Esophagus squamous epithelium (tissue), 5 donors: ENCODE data around the gene ATP6V1E1. TPM values are rescaled to one million over a fixed set of nuclear protein-coding genes. Genes with fewer than 3 reads are reported as not detected.

Experiments used
- DNase-seq: peaks from one replicate; lab custom pipeline; 2025; lab: John Stamatoyannopoulos, UW
- H3K27ac ChIP-seq, 4 donors: fragments of 200-600 bp; sonication (generic); one replicate each; pipeline ENCODE4 v1.5.1; 2016 to 2019; ENCODE audit warnings: mild to moderate bottlenecking in 1 of 4
- H3K27me3 ChIP-seq, 4 donors: fragments of 200-600 bp; sonication (generic); 1 replicate in 3 of 4; 2 replicates in 1 of 4; pipeline versions ENCODE4 v1.5.1 to v1.6.0; 2017 to 2021; ENCODE audit warnings: antibody characterized with exemption in 1 of 4
- H3K36me3 ChIP-seq, 3 donors: fragments of 200-600 bp; sonication (generic); one replicate each; pipeline ENCODE4 v1.5.1; 2016 to 2019
- H3K4me1 ChIP-seq, 3 donors: fragments of 200-600 bp; sonication (generic); one replicate each; pipeline ENCODE4 v1.5.1; 2017 to 2019
- H3K4me3 ChIP-seq, 4 donors: fragments of 200-600 bp; sonication (generic); 1 replicate in 3 of 4; 2 replicates in 1 of 4; pipeline ENCODE4 v1.5.1; 2016 to 2019; ENCODE audit warnings: mild to moderate bottlenecking in 2 of 4, moderate library complexity in 1 of 4
- H3K9me3 ChIP-seq, 3 donors: fragments of 200-600 bp; sonication (generic); one replicate each; pipeline ENCODE4 v1.5.1; 2016 to 2019
- POLR2A ChIP-seq, 4 donors: fragments of 450-650 bp; IDR thresholded peaks; one replicate each; pipeline ENCODE4 v1.6.1; 2017; ENCODE audit warnings: antibody characterized with exemption in 4 of 4, mild to moderate bottlenecking in 4 of 4, moderate library complexity in 3 of 4
- WGBS, 2 donors: methylation state at CpG; one replicate each; pipeline ENCODE4 v1.1.5; 2018; 5-methylcytosine and 5-hydroxymethylcytosine counted together
- intact Hi-C: fragments of 100-400 bp; cut with DNase I; formaldehyde crosslinking; loops from one replicate; pipeline ENCODE4 v1.15.0; 2022
- total RNA-seq, 4 donors: library from RNA; depleted of rRNA; stranded (reverse); fragments of >200 nt; gene quantifications; one replicate each; pipeline ENCODE4 v1.1.0, GENCODE V29; 2016
- TF ChIP-seq, protein P1 (sequence below), 6 experiments: fragments of 450-650 bp in 4 of 6; fragments of 200-600 bp in 2 of 6; sonication (generic) in 2 of 6; IDR thresholded peaks; one replicate each; pipeline ENCODE4 v1.5.1; 2016 to 2019; ENCODE audit warnings: antibody characterized with exemption in 6 of 6, mild to moderate bottlenecking in 4 of 6, moderate library complexity in 4 of 6
- donor health status: DM: yes; HTN: yes; CAD: no.

ATP6V1E1 gene
- total RNA-seq, 4 donors from 2014 or later: 80.9 to 123 (median 99.6) TPM

DNA sequence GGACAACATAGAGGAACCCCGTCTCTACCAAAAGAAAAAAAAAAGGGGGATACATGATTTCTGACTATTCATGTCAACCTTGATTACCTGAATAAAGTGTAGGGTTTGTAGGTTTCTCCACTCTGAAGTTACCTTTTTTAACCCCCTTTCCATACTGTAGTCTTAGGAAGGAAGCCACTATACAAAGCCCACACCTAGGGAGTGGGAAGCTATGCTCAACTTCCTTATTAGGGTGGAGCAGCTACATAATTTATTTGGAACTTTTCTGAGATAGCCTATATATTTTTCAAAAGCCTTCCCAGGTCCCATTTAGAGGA, 582 bp upstream of the ATP6V1E1 start:
- H3K4me3 ChIP-seq: peak overlapping the region; percentile 66 to 96 (median 94)
- H3K9me3 ChIP-seq: no peaks in the 10 kb centered on the region
- DNase-seq: no peak
- peak overlapping the region; percentile 88 to 98 (median 96) for H3K27ac ChIP-seq
- no peaks in the 10 kb centered on the region for H3K27me3 ChIP-seq
- TF ChIP-seq, protein P1, sequence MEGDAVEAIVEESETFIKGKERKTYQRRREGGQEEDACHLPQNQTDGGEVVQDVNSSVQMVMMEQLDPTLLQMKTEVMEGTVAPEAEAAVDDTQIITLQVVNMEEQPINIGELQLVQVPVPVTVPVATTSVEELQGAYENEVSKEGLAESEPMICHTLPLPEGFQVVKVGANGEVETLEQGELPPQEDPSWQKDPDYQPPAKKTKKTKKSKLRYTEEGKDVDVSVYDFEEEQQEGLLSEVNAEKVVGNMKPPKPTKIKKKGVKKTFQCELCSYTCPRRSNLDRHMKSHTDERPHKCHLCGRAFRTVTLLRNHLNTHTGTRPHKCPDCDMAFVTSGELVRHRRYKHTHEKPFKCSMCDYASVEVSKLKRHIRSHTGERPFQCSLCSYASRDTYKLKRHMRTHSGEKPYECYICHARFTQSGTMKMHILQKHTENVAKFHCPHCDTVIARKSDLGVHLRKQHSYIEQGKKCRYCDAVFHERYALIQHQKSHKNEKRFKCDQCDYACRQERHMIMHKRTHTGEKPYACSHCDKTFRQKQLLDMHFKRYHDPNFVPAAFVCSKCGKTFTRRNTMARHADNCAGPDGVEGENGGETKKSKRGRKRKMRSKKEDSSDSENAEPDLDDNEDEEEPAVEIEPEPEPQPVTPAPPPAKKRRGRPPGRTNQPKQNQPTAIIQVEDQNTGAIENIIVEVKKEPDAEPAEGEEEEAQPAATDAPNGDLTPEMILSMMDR (IDR thresholded peaks at IDR 0.05): no peak
- TF ChIP-seq POLR2A (IDR thresholded peaks at IDR 0.05): no peak
- H3K4me1 ChIP-seq: peaks cover 10 to 76% (median 13%) of the 10 kb centered on the region in 3 donors
- 0% methylated on average over 1 of the region's 1 CpG for WGBS, 2 donors
- intact Hi-C loops: loop anchor here (10.0 kb wide), 2 partner anchors 54 to 454 kb away; no protein-coding TSS in a partner anchor
- H3K36me3 ChIP-seq: peaks cover 0 to 17% (median 2%) of the 10 kb centered on the region in 3 donors

GRCh38 chr22:17627961-17628405, 566 bp downstream of the ATP6V1E1 start:
- no peak for TF ChIP-seq POLR2A (IDR thresholded peaks at IDR 0.05)
- TF ChIP-seq, protein P1 (IDR thresholded peaks at IDR 0.05): no peak
- Histone ChIP-seq H3K27ac (peak overlapping the region; percentile 88 to 98 (median 96)), H3K27me3 (no peaks in the 10 kb centered on the region), H3K9me3 (no peaks in the 10 kb centered on the region), H3K4me3 (peak overlapping the region; percentile 66 to 96 (median 94)), H3K4me1 (peaks cover 10 to 68% (median 13%) of the 10 kb centered on the region in 3 donors), H3K36me3 (peaks cover 0 to 28% (median 2%) of the 10 kb centered on the region in 3 donors)
- intact Hi-C loops: loop anchor here (10.0 kb wide), 2 partner anchors 53 to 453 kb away; no protein-coding TSS in a partner anchor
- 8% methylated on average over 14 to 23 of the region's 24 CpGs for WGBS, 2 donors
- no peak for DNase-seq

DNA sequence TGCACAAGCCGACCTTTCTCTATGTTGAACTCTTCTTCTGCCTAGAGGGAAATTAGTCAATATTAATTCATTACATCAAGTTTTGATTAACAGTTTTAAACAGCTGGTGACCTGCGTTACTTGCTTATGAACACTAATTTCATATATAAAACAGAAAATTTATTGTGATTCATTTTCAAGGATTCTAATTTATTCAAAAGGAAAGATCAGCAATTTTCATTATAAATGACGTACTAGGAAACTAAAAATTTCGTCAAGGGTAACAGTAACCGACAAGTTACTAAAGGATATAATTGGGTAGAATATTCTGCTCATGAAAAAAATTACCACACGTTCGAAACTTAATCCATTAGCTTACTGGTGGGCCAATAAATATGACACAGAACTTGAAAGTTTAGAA, 15.3 kb downstream of the ATP6V1E1 start:
- TF ChIP-seq POLR2A (IDR thresholded peaks at IDR 0.05): no peak
- TF ChIP-seq, protein P1 (IDR thresholded peaks at IDR 0.05): no peak
- Histone ChIP-seq H3K27ac (no peak overlapping the region), H3K36me3 (peaks cover 0 to 94% (median 21%) of the 10 kb centered on the region in 3 donors), H3K4me1 (no peaks in the 10 kb centered on the region), H3K27me3 (no peaks in the 10 kb centered on the region), H3K9me3 (no peaks in the 10 kb centered on the region), H3K4me3 (no peak overlapping the region)
- DNase-seq: no peak
- 90 to 93% methylated on average over 7 of the region's 7 CpGs for WGBS, 2 donors
- intact Hi-C loops: no loop called here

DNA sequence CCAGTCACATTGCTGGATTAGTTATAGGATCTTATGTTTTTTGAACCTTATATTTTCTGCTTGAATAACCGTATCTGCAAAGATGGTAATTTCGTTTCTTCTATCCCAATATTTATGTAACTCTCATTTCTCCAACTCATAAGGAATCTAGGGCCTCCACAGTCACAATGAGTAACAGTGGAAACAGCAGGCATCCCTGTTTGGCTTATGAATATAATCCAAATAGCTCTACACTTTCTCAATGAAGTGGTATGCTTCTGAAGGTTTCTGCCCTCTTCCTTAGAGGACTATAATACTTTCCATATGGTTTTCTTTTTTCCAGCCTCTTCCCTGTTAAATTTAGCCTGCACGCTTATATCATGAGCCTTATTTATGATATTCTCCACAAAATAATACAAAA, 16.5 kb downstream of the ATP6V1E1 start:
- no peak overlapping the region for H3K27ac ChIP-seq
- no peaks in the 10 kb centered on the region for H3K4me1 ChIP-seq
- 86 to 94% methylated on average over 3 of the region's 3 CpGs for whole genome bisulfite sequencing, 2 donors
- peaks cover 0 to 94% (median 28%) of the 10 kb centered on the region in 3 donors for H3K36me3 ChIP-seq
- no peaks in the 10 kb centered on the region for H3K9me3 ChIP-seq
- no peak for DNase-seq
- intact Hi-C loops: no loop called here
- H3K4me3 ChIP-seq: no peak overlapping the region
- TF ChIP-seq, protein P1 (IDR thresholded peaks at IDR 0.05): no peak
- no peak for TF ChIP-seq POLR2A (IDR thresholded peaks at IDR 0.05)
- H3K27me3 ChIP-seq: no peaks in the 10 kb centered on the region

- no peak for DNase-seq
- no peaks in the 10 kb centered on the region for H3K27me3 ChIP-seq
- peaks cover 0 to 97% (median 21%) of the 10 kb centered on the region in 3 donors for H3K36me3 ChIP-seq
- H3K4me3 ChIP-seq: no peak overlapping the region
- peaks cover 0 to 6% (median 0%) of the 10 kb centered on the region in 3 donors for H3K4me1 ChIP-seq
- no peak overlapping the region for H3K27ac ChIP-seq
- no peaks in the 10 kb centered on the region for H3K9me3 ChIP-seq
- 77 to 80% methylated on average over 4 of the region's 4 CpGs for WGBS, 2 donors
- intact Hi-C loops: no loop called here
- TF ChIP-seq POLR2A (IDR thresholded peaks at IDR 0.05): no peak
- TF ChIP-seq, protein P1 (IDR thresholded peaks at IDR 0.05): no peak
Measured at GRCh38 chr22:17607891-17608521, 20.5 kb downstream of the ATP6V1E1 start.
